Sigmoid colon (tissue), 4 donors: ENCODE measurements around the gene NID2.

ENCODE experiments used
- POLR2AphosphoS5 ChIP-seq, 4 donors: sonication (generic); formaldehyde crosslinking; IDR thresholded peaks; one replicate each; pipeline ENCODE4 v1.6.1; 2017; ENCODE audit warnings: antibody characterized with exemption in 4 of 4
- TF ChIP-seq, protein P1 (sequence below), 4 experiments: fragments of 450-650 bp in 3 of 4; fragments of 200-600 bp in 1 of 4; IDR thresholded peaks; one replicate each; pipeline ENCODE4 v1.5.1; 2016 to 2019; ENCODE audit warnings: antibody characterized with exemption in 4 of 4, mild to moderate bottlenecking in 3 of 4, moderate library complexity in 2 of 4

DNA sequence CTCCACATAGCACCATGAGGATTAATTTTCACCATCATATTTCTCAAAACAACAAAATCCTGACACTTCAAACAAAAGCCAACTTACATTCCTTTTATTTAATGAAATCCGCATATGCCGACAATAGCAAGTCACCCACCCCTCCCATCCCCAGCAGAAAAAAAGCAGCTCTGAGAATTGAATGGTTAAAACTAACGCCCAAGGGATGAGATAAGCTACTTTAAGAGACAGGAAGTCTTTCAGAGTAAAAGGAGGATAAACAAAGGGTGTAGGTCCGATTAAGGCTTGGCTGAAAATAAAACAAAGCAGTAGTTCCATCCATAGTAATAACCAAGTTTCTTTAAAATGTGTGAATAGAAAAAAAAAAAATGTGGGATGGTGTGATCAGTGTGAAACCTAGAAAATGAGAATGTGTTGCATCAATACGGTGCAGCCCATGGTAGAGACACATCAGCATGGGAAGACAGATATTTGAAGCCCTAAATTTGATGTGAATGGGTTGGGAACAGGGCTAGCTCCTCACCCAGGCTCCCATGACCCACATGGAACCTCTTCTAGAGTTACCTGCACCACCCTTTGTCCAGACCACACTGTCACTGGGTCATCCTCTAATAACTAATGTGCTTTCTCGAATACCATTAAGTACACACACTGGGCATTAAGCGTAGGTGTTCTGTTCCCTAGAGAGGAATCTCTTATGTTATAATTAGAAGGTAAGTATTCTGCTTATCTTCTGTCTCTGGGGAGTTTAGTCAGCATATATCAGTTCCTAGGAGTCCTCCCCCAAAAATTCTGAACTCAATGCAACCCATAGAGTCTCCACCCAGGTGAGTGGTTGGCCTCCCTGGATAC, 47.8 kb downstream of the NID2 start:
- no peak for TF ChIP-seq POLR2AphosphoS5 (IDR thresholded peaks at IDR 0.05)
- TF ChIP-seq, protein P1, sequence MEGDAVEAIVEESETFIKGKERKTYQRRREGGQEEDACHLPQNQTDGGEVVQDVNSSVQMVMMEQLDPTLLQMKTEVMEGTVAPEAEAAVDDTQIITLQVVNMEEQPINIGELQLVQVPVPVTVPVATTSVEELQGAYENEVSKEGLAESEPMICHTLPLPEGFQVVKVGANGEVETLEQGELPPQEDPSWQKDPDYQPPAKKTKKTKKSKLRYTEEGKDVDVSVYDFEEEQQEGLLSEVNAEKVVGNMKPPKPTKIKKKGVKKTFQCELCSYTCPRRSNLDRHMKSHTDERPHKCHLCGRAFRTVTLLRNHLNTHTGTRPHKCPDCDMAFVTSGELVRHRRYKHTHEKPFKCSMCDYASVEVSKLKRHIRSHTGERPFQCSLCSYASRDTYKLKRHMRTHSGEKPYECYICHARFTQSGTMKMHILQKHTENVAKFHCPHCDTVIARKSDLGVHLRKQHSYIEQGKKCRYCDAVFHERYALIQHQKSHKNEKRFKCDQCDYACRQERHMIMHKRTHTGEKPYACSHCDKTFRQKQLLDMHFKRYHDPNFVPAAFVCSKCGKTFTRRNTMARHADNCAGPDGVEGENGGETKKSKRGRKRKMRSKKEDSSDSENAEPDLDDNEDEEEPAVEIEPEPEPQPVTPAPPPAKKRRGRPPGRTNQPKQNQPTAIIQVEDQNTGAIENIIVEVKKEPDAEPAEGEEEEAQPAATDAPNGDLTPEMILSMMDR (IDR thresholded peaks at IDR 0.05) = no peak
